ENCODE results near the gene NEURL1. TPM values are rescaled to one million over a fixed set of nuclear protein-coding genes. Genes with fewer than 3 reads are reported as not detected.

NEURL1 gene
- total RNA-seq, 3 donors from 2014 or later (not counting 1 experiment from before 2014, with no cell fraction given) = 0.95 to 8.5 (median 1.5) TPM

DNA sequence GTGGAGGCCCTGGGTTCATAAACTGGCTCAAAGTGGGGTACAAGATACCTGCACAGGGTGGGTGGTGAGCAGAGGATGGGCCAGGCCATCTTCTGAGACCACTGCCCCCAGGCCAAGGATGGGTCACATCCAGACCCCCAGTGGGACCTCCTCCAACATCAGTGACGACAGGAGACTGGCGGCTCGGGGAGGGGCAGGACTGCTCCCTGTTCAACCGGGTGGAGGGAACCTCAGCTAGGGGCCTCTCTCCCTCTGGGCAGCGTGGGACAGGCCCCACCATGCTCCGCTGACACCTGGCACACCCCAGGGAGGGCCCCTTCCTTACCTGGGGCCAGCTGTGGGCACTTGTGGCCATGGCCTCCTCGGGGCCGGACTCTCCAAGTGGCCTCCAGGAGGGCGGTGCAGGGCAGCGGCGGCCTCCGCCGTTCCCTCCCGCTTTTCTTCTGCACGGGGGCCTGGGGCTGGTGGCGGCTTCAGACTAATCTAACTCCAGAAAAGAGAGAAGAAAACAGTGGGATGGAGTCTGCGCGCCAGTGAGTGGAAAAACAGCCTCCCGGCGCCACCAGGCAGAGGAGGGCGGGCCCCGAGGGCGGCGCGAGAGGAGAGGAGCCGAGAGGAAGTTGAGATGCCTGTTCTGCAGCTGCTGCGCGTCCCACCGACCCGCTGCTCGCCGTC lies 41.5 kb upstream of the NEURL1 start, which contains the start of gene CALHM2:
Gene CALHM2 (minus strand): TSS at position 540 of the 675 bp plus-strand sequence. CDS start 2,429 bp downstream, outside the sequence.
- peaks cover 15% of the 10 kb centered on the region for H3K36me3 Mint-ChIP-seq
- WGBS (ENCODE audit: insufficient coverage) = 1% methylated on average over 32 of the region's 32 CpGs
- Histone ChIP-seq H3K4me3 (ENCODE audit: low read length) (peak within 1 kb of the TSS; percentile 85), H3K27ac (ENCODE audit: low read length) (peak within 1 kb of the TSS; percentile 65), H3K27me3 (ENCODE audit: control insufficient read depth, insufficient read depth, low read length) (no peaks in the 10 kb centered on the region), H3K36me3 (ENCODE audit: control insufficient read depth, insufficient read depth, low read length) (peaks cover 25% of the 10 kb centered on the region), H3K9me3 (ENCODE audit: control insufficient read depth, insufficient read depth, low read length) (no peaks in the 10 kb centered on the region), H3K4me1 (ENCODE audit: control insufficient read depth, insufficient read depth, low read length) (peaks cover 58% of the 10 kb centered on the region)
- H3K9me3 Mint-ChIP-seq = no peaks in the 10 kb centered on the region
- H3K27ac Mint-ChIP-seq = peak within 1 kb of the TSS; percentile 82 to 91
- DNase-seq (peak; percentile 41 to 69), ATAC-seq (peak; percentile 75 to 87 (median 79))
- no peaks in the 10 kb centered on the region for H3K27me3 Mint-ChIP-seq (ENCODE audit: low read depth in 2 of 2)
- intact Hi-C loops (cut with micrococcal nuclease) = no loop called here
- peaks cover 59 to 64% of the 10 kb centered on the region in 2 donors for H3K4me1 Mint-ChIP-seq
- TF ChIP-seq, protein P1, sequence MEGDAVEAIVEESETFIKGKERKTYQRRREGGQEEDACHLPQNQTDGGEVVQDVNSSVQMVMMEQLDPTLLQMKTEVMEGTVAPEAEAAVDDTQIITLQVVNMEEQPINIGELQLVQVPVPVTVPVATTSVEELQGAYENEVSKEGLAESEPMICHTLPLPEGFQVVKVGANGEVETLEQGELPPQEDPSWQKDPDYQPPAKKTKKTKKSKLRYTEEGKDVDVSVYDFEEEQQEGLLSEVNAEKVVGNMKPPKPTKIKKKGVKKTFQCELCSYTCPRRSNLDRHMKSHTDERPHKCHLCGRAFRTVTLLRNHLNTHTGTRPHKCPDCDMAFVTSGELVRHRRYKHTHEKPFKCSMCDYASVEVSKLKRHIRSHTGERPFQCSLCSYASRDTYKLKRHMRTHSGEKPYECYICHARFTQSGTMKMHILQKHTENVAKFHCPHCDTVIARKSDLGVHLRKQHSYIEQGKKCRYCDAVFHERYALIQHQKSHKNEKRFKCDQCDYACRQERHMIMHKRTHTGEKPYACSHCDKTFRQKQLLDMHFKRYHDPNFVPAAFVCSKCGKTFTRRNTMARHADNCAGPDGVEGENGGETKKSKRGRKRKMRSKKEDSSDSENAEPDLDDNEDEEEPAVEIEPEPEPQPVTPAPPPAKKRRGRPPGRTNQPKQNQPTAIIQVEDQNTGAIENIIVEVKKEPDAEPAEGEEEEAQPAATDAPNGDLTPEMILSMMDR (IDR thresholded peaks at IDR 0.05) = no peak
- H3K4me3 Mint-ChIP-seq = peak within 1 kb of the TSS; percentile 96

GRCh38 chr10:103452506-103453230 lies 40.8 kb upstream of the NEURL1 start:
- Histone ChIP-seq H3K27ac (ENCODE audit: low read length) (peak overlapping the region; percentile 65), H3K4me3 (ENCODE audit: low read length) (peak overlapping the region; percentile 85), H3K4me1 (ENCODE audit: control insufficient read depth, insufficient read depth, low read length) (peaks cover 55% of the 10 kb centered on the region), H3K36me3 (ENCODE audit: control insufficient read depth, insufficient read depth, low read length) (peaks cover 18% of the 10 kb centered on the region), H3K27me3 (ENCODE audit: control insufficient read depth, insufficient read depth, low read length) (no peaks in the 10 kb centered on the region), H3K9me3 (ENCODE audit: control insufficient read depth, insufficient read depth, low read length) (no peaks in the 10 kb centered on the region)
- DNase-seq = no peak
- Mint-ChIP-seq H3K36me3 (peaks cover 15% of the 10 kb centered on the region), H3K4me1 (peaks cover 59 to 62% of the 10 kb centered on the region in 2 donors), H3K27me3 (ENCODE audit: low read depth in 2 of 2) (no peaks in the 10 kb centered on the region), H3K27ac (peak overlapping the region; percentile 82 to 91), H3K4me3 (peak overlapping the region; percentile 94), H3K9me3 (no peaks in the 10 kb centered on the region)
- TF ChIP-seq, protein P1 (IDR thresholded peaks at IDR 0.05) = no peak
- intact Hi-C loops (cut with micrococcal nuclease) = no loop called here
- 40% methylated on average over 27 of the region's 27 CpGs for WGBS (ENCODE audit: insufficient coverage)
- no peak for ATAC-seq

GRCh38 chr10:103454026-103454425 lies 39.5 kb upstream of the NEURL1 start:
- no peak overlapping the region for H3K27ac ChIP-seq (ENCODE audit: low read length)
- DNase-seq = no peak
- Mint-ChIP-seq H3K4me3 (peak overlapping the region; percentile 94), H3K27me3 (ENCODE audit: low read depth in 2 of 2) (no peaks in the 10 kb centered on the region), H3K36me3 (peaks cover 8% of the 10 kb centered on the region), H3K9me3 (no peaks in the 10 kb centered on the region), H3K27ac (peak overlapping the region; percentile 82 to 91), H3K4me1 (peaks cover 48 to 52% of the 10 kb centered on the region in 2 donors)
- H3K4me1 ChIP-seq (ENCODE audit: control insufficient read depth, insufficient read depth, low read length) = peaks cover 55% of the 10 kb centered on the region
- no peak overlapping the region for H3K4me3 ChIP-seq (ENCODE audit: low read length)
- TF ChIP-seq, protein P1 (IDR thresholded peaks at IDR 0.05) = no peak
- no peaks in the 10 kb centered on the region for H3K27me3 ChIP-seq (ENCODE audit: control insufficient read depth, insufficient read depth, low read length)
- 94% methylated on average over 3 of the region's 4 CpGs for WGBS (ENCODE audit: insufficient coverage)
- ATAC-seq = no peak
- H3K36me3 ChIP-seq (ENCODE audit: control insufficient read depth, insufficient read depth, low read length) = peaks cover 10% of the 10 kb centered on the region
- H3K9me3 ChIP-seq (ENCODE audit: control insufficient read depth, insufficient read depth, low read length) = no peaks in the 10 kb centered on the region
- intact Hi-C loops (cut with micrococcal nuclease) = no loop called here

Data from natural killer cell (primary cell).